ENCODE measurements around the gene EPM2A. TPM values are rescaled to one million over a fixed set of nuclear protein-coding genes. Genes with fewer than 3 reads are reported as not detected.

Gene EPM2A
- total RNA-seq, 6 experiments from 2014 or later = 4.7 to 8.7 (median 6.8) TPM

DNA sequence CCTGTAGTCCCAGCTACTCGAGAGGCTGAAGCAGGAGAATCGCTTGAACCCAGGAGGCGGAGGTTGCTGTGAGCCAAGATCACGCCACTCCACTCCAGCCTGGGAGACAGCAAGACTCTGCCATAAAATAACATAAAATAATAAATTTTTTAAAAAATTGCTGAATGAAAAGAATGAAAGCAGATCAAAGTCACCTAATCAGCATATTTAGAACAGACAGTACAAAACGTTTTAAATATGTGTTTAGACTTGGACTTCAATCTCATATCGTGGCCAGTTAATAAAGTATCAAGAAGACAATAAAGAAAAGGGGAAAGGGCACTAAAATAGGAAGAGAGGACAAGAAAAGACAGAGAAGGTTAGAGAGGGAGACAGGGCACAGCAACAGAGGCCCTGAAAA, 74.6 kb downstream of the EPM2A start:
- no peaks in the 10 kb centered on the region for H3K4me1 ChIP-seq
- H3K36me3 ChIP-seq = no peaks in the 10 kb centered on the region
- H3K27me3 ChIP-seq = no peaks in the 10 kb centered on the region
- H3K4me3 ChIP-seq = no peak overlapping the region
- TF ChIP-seq, protein P1, sequence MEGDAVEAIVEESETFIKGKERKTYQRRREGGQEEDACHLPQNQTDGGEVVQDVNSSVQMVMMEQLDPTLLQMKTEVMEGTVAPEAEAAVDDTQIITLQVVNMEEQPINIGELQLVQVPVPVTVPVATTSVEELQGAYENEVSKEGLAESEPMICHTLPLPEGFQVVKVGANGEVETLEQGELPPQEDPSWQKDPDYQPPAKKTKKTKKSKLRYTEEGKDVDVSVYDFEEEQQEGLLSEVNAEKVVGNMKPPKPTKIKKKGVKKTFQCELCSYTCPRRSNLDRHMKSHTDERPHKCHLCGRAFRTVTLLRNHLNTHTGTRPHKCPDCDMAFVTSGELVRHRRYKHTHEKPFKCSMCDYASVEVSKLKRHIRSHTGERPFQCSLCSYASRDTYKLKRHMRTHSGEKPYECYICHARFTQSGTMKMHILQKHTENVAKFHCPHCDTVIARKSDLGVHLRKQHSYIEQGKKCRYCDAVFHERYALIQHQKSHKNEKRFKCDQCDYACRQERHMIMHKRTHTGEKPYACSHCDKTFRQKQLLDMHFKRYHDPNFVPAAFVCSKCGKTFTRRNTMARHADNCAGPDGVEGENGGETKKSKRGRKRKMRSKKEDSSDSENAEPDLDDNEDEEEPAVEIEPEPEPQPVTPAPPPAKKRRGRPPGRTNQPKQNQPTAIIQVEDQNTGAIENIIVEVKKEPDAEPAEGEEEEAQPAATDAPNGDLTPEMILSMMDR (IDR thresholded peaks at IDR 0.05) = no peak
- no peak for TF ChIP-seq POLR2A (IDR thresholded peaks at IDR 0.05)
- no peak overlapping the region for H3K27ac ChIP-seq
- WGBS (ENCODE audit: insufficient coverage, low coverage, low lambda C conversion rate, missing lambda C conversion rate) = 50% methylated on average over 2 of the region's 6 CpGs
- ATAC-seq (no peak), DNase-seq (no peak)
- intact Hi-C loops (cut with DNase I) = no loop called here
- H3K9me3 ChIP-seq = no peaks in the 10 kb centered on the region

DNA sequence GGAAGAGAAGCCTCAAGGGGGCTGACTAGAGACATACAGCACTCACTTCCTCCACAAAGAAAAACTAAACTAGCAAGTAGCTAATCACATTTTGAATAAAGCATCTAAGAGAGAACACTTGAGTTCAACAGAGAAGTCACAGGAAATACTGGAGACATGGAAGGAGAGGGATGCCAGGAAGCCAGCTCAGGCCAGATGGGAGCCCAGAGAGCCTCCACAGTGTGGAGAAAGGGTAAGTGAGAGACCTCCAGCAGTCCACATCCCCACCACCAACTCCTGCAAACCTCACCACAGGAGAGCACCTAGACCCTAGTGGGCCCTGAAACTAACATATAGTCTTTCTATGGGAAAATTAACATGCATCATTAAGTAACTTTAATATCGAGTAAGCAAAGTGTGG, 79.2 kb downstream of the EPM2A start:
- TF ChIP-seq POLR2A (IDR thresholded peaks at IDR 0.05) = no peak
- TF ChIP-seq, protein P1 (IDR thresholded peaks at IDR 0.05) = no peak
- Histone ChIP-seq H3K36me3 (no peaks in the 10 kb centered on the region), H3K4me3 (no peak overlapping the region), H3K27ac (no peak overlapping the region), H3K27me3 (no peaks in the 10 kb centered on the region), H3K9me3 (no peaks in the 10 kb centered on the region), H3K4me1 (peaks cover 0 to 7% (median 0%) of the 10 kb centered on the region in 4 donors)
- ATAC-seq = no peak
- WGBS (ENCODE audit: insufficient coverage, low coverage, low lambda C conversion rate, missing lambda C conversion rate) = 50% methylated on average over 1 of the region's 1 CpG
- intact Hi-C loops (cut with DNase I) = no loop called here
- no peak for DNase-seq

DNA sequence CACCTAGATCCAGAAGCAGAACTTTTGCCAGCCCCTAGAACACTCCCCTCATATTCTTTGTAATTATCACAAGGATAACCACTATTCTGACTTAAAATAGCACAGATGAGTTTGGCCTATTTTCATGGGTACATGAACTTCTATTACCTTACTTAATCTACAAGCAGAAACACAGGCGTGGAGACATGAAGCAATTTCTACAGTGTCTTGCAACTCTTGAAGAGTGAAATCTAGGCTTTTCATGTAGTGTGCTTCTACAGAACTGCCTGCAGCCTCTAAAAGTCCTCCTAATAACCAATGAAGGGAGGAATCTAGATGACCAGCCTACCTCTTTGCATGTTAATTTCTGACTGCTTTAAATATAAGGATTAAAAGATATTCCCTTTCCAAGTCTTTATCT, 82.7 kb downstream of the EPM2A start:
- Histone ChIP-seq H3K4me1 (peaks cover 0 to 10% (median 0%) of the 10 kb centered on the region in 4 donors), H3K36me3 (no peaks in the 10 kb centered on the region), H3K9me3 (no peaks in the 10 kb centered on the region), H3K27ac (no peak overlapping the region), H3K4me3 (no peak overlapping the region), H3K27me3 (no peaks in the 10 kb centered on the region)
- peak; percentile 35 to 66 (median 52) for ATAC-seq
- no peak for TF ChIP-seq POLR2A (IDR thresholded peaks at IDR 0.05)
- TF ChIP-seq, protein P1 (IDR thresholded peaks at IDR 0.05) = no peak
- DNase-seq = no peak
- intact Hi-C loops (cut with DNase I) = no loop called here
- WGBS (ENCODE audit: insufficient coverage, low coverage, low lambda C conversion rate, missing lambda C conversion rate) = 23% methylated on average over 1 of the region's 1 CpG

DNA sequence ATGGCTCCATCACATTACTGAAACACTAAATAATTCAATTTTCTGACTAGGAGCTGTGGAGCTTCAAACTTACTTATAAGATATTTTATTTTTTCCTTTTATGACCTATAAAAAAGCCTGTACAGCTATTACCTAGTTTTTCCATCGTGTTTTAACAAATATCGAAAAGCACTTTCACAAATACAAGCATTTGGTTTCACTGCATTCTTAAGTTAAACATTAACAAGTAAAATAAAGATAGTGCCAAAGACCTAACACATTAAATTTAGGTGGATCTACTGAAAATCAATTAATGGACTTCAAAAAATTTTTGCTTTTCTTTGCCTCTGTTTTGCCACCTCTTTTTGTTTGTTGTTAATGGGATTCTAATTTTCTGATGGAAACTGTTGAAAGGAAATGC, 83.3 kb downstream of the EPM2A start:
- Histone ChIP-seq H3K9me3 (no peaks in the 10 kb centered on the region), H3K27ac (peak overlapping the region in 1 of 3 donors; percentile 24), H3K4me3 (peak overlapping the region in 1 of 3 donors; percentile 19), H3K36me3 (no peaks in the 10 kb centered on the region), H3K4me1 (peaks cover 0 to 10% (median 0%) of the 10 kb centered on the region in 4 donors), H3K27me3 (no peaks in the 10 kb centered on the region)
- ATAC-seq = peak in 3 of 4 donors; percentile 60 to 72 (median 63)
- TF ChIP-seq, protein P1 (IDR thresholded peaks at IDR 0.05) = no peak
- no peak for TF ChIP-seq POLR2A (IDR thresholded peaks at IDR 0.05)
- no peak for DNase-seq
- intact Hi-C loops (cut with DNase I) = no loop called here
- 32% methylated on average over 2 of the region's 2 CpGs for WGBS (ENCODE audit: insufficient coverage, low coverage, low lambda C conversion rate, missing lambda C conversion rate)

DNA sequence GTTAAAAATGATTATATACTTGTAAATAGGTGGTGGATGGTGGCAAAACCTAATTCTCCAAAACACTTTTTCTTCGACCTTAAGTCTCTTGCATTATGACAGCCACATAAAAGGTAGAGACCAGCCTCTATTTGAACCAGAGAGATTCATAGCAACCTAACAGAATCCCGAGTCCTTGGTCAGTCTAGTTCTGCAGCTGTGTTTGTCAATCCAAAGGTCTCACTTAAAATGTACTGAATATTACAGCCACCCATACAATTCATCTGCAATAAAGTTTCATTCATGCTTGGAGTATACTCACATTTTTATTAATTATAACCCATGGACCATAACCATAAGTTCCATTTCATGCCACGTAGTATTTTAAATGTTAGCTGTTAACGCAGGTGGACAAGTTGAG, 87.2 kb downstream of the EPM2A start:
- 53% methylated on average over 4 of the region's 4 CpGs for WGBS (ENCODE audit: insufficient coverage, low coverage, low lambda C conversion rate, missing lambda C conversion rate)
- ATAC-seq (peak; percentile 68 to 79 (median 74)), DNase-seq (no peak)
- intact Hi-C loops (cut with DNase I) = no loop called here
- Histone ChIP-seq H3K4me1 (peaks cover 0 to 10% (median 0%) of the 10 kb centered on the region in 4 donors), H3K36me3 (no peaks in the 10 kb centered on the region), H3K9me3 (no peaks in the 10 kb centered on the region), H3K27ac (no peak overlapping the region), H3K27me3 (no peaks in the 10 kb centered on the region), H3K4me3 (no peak overlapping the region)
- TF ChIP-seq POLR2A (IDR thresholded peaks at IDR 0.05) = no peak
- TF ChIP-seq, protein P1 (IDR thresholded peaks at IDR 0.05) = no peak

Measured in right lobe of liver (tissue), 6 donors.